Activated naive CD8-positive, alpha-beta T cell treated with anti-CD3 and anti-CD28 coated beads, Interleukin-2, amount 50 U/mL, for 16 hours (primary cell): Measurements from ENCODE around the gene ZNF513.
A peak's percentile ranks its signal among the peaks of the same experiment; 100 is the strongest.
"Not testable (repeated sequence)": the region's sequence is repeated elsewhere in the genome, so short reads cannot be mapped to it uniquely, and the experiment has no call there.

ENCODE experiments used
- DNase-seq: peaks from one replicate; pipeline ENCODE4 v3.0.0-alpha.2; 2020; ENCODE audit warnings: low read depth, low spot score

The ZNF513 gene

GRCh38 chr2:27380626-27381545 lies at the start of gene ZNF513:
Gene ZNF513, minus strand, starts transcription at chr2:27380734. Its CDS starts 208 bp downstream, at chr2:27380526.
- DNase-seq = peak; percentile 69

- no peak for DNase-seq
These were observed 48.5 kb upstream of the ZNF513 start for GRCh38 chr2:27428978-27429541.

DNA sequence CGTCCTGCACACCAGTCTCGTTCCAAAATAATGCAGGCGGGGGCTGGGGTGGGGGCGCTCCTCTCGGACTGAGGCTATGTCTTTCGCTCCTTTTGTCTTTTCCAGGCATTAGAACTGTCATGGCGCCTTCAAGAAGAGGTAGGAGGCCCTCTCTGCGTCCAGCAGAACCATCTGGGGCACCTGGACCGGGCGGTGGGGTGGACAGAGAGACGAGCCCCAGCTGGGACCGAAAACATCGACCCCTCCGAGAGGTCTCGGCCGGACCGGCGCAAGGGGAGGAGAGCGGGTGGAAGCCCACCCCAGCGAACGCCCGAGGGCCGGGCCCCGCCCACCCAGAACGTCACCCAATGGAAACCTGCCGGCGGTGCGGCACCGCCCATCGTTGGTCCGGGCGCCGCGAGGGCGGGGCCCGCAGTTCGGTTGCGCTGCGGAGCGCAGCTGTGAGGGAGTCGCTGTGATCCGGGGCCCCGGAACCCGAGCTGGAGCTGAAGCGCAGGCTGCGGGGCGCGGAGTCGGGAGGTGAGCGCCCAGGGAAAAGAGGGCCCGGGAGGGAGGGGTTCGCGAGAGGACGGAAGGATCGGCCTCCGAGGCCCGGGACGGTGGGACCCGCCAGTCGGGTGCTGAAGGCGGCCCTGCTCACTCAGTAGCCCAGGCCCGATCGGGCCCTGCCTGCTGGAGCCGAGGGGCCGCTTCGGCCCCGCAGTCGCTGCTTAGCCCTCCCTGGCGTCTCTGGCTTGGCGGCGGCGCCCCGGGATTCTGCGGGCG lies 47.9 kb upstream of the ZNF513 start, which contains the start of gene NRBP1:
Gene NRBP1 (plus strand): TSS at position 419 of the 765 bp plus-strand sequence. CDS start 4,643 bp downstream, outside the sequence.
- peak; percentile 85 for DNase-seq

DNA sequence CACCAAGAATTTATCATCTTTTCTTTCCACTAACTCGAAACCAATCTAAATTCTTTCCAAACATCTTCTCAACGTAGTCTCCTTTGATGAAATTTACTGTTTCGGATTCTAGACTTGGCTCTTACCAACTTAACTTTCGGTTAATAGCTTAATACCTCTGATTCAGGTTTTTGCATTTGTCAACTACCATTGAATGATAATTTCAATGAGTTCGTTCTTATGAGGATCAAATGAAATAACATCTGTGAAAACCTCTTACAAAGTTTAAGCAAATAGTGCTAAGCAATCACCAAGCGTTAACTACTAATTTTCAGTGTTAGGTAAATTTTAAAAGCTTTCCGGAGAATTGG lies 47.3 kb upstream of the ZNF513 start:
- DNase-seq = no peak

GRCh38 chr2:27425039-27425438 lies 44.5 kb upstream of the ZNF513 start:
- not testable (repeated sequence) for DNase-seq

DNA sequence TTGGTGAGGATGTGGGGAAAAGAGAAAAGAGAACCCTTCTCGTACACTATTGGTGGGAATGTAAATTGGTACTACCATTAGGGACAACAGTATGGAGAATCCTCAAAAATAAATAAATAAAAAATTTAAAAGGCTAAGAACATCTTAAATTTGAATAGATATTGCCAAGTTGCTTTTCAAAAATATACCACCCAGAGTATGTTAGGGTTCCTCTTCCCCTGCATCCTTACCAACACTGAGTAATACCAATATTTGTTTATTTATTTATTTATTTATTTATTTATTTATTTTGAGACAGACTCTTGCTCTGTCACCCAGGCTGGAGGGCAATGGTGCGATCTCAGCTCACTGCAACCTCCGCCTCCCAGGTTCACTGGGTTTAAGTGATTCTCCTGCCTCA lies 42.4 kb upstream of the ZNF513 start:
- DNase-seq = no peak

DNA sequence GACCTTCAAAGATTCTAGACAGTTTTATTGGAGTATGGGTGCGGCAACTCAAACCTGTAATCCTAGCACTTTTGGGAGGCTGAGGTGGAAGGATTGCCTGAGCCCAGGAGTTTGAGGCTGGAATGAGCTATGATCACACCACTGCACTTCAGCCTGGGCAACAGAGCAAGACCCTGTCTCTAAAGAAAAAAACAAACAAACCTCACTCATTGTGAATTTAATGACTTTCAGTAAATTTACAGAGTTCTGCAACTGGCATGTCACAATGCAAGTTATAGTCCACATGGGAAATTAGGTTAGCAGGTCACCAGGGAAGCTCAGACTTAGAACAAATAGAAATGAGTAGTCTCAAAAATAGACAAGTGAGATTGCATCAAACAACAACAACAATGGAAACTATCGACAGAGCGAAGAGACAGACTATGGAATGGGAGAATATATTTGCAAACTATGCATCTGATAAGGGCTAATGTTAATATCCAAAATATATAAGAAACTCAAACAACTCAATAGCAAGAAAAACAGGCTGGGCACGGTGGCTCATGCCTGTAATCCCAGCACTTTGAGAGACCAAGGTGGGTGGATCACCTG lies 41.2 kb upstream of the ZNF513 start:
- DNase-seq = no peak

GRCh38 chr2:27420996-27421395 lies 40.5 kb upstream of the ZNF513 start:
- no peak for DNase-seq

DNA sequence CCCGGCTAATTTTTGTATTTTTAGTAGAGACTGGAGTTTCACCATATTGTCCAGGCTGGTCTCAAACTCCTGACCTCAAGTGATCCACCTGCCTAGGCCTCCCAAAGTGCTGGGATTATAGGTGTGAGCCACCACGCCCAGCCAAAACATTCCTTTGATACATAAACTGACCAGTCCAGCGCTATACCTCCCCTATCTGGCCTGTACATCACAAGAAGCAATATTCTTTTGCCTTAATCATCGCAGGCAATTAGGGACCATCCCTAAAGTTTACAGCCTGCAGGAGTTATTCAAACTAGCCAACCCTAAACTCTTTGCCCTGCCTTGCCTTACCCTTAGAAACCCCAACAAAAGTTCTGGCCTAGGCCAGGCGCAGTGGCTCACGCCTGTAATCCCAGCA lies 35.6 kb upstream of the ZNF513 start:
- no peak for DNase-seq

DNA sequence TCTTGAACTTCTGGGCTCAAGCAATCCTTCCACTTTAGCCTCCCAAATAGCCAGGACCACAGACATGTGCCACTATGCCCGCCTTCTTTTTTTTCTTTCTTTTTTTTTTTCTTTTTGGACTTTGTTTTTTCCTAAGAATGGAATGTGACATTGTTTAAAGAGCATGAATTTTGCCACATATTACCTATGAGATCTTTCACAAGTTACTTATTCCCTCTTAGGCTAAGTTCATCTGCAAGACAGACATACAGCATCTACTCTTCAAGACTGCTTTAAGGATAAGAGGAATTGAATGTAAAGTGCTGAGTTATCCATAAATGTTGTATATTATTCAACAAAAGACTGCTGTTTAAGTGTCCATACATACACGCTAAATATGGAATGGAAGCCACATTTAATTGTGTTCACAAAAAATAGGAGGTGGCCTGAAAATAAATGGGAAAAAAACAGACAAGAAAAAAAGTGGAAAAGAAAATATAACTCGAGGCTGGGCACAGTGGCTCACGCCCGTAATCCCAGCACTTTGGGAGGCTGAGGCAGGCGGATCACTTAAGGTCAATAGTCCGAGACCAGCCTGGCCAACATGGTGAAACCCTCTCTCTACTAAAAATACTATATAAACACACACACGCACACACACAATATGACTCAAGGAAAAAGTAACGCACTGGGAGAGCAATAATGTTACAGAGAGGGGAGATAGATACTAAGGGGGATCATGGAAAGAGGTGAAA lies 32.1 kb upstream of the ZNF513 start:
- no peak for DNase-seq

DNA sequence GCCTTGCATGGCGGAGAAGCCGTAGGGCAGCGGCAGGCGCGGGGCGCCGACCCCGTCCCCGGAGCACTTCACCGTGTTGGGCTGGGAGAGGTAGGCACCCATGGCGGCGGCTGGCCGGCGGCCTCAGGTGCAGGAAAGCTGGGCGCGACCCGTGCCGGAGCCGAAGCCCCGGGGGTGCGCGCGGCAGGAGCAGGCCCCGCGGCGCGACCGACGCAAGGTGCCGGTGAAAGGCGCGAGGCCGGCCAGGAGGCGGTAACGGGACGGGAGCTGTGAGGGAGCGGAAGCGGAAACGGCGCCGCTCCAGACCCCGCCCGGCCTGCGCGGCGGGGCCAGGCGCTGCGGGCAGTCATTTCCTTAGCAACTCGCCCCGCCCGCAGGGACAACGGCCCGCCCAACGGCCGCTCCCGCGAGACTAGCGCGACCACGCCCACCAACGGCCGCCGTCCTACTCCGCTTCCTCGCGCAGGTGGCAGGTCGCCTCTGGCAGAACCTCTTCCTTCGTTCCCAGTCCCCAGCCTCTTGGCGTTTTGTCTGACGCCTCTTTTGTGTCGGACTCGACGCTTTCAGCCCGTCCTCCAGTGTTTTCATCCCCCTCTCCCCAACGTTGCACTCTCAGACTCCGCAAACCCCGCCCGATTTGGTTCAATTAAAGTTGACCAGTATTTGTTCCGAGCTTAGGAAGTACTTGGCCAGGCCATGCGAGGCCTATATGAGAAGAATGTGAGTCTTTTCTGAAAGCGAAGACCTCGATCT lies 29.0 kb upstream of the ZNF513 start, which contains the start of gene PPM1G:
Gene PPM1G (minus strand): TSS at position 271 of the 753 bp plus-strand sequence. CDS start 169 bp downstream, at position 102.
- peak; percentile 90 for DNase-seq

DNA sequence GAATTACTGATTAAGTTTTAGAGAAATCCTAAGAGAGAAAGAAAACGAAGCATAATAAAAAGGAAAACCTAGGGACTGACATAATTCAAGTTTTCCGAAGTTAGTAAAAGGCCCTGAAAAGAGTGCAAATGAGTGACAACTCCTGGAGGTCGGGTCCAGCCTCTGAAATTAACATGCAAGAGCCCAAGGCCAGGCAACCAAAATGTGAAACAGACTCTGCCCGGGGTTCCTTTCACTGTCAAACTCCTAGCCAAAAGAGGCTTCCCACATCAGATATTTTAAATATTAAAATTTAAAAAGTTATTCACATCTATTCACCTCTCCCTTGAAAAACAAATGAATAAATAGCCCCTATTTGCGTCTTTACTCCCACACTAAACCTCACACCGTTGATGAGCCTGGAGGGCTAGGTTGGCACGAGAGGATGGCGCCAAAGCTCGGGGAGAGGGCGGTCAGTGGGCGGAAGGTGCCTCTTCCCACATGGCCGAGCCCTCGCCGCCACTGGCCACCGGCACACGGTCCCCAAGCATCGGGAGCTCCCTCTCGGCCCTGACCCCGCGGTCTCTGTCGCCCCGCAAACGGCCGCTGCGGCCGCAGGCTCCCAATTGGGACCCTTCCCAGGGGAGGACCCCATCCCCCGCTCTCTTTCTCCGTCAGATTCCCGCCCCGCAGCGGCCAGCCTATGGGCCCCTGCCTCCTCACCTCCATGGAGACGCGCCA lies 28.2 kb upstream of the ZNF513 start:
- no peak for DNase-seq

DNA sequence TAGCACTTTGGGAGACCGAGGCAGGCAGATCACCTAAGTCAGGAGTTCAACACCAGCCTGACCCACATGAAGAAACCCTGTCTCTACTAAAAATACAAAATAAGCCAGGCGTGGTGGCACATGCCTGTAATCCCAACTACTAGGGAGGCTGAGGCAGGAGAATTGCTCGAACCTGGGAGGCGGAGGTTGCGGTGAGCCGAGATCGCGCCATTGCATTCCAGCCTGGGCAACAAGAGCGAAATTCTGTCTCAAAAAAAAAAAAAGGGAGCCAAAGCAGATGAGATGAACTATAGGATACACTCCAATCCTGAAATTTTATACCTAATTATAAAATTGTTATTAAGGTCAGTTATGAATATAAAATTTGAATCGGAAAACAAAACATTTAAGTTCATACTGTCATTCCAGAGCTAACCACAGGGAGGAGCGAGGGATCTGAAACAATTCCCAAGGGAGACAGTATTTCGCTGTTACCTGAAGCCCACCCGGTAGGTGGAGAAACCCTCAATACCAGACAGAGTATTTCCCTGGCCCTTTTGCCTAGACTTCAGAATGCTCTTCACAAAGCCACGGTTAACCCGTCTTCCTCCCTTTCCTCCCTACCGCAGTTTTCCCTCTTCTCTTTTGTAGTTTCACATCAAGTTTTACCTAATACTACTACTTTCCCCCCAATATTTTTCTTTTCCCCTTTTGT lies 27.4 kb upstream of the ZNF513 start:
- DNase-seq = no peak

DNA sequence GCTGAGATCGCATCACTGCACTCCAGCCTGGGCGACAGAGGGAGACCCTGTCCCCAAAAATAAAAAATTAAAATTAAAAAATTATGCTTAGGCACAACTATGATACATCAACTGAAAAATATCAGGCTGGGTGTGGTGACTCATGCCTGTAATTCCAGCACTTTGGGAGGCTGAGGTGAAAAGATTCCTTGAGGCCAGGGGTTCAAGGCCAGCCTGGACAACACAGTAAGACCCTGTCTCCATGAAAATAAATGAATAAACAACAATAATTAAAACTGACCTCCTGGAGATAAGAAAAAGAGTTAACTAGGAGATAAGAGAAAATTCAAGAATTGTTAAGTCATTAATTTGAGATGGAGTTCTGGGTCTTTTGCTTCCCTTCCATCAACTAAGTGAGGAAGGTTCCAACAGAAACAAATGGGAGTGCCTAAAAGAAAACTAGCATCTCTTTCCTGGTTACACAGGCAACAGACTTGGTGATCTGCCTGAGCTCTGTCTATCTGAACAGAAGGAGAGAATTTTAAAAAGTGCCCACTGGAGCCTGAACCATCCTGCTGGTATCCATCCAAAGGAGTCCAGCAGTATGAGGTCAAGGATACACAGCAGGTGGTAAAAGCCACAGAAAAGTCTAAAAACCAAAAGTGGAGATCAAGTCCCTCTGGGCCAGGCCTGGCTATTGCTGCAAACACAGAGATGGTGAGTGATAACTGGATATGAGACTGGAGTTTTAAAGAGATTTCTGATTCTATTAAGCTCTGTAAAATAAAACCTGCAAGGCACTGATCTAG lies 20.0 kb upstream of the ZNF513 start:
- no peak for DNase-seq

DNA sequence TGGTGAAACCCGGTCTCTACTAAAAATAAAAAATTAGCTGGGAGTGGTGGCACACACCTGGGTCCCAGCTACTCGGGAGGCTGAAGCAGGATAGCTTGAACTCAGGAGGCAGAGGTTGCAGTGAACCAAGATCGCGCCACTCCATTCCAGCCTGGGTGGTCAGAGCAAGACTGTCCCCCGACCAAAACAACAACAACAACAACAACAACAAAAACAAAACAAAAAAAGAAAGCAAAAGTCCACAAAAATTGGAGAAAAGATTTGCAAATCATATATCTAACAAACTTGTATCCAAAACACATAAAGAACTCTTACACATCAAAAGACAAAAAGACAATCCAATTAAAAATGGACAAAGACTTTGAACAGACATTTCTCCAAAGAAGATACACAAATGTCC lies 18.4 kb upstream of the ZNF513 start:
- DNase-seq = no peak

DNA sequence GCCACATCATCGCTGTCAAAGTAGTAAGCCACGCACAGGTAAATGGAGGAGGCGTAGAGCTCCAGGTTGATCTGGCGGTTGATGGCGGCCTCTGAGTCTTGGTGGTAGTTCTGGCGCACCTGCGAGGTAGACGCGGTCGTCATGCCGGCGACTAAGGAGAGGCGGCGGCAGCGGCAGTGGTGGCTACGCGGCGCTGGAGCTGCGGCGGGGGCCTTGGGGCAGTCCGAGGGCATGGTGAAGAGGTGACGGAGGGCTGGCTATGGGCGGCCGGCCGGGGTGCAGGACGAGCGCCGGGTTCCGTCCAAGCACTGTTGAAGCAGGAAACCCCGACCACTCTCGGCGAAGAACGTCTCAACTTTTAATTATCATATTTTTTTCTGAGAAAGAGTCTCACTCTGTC lies 12.7 kb upstream of the ZNF513 start:
- DNase-seq = no peak

DNA sequence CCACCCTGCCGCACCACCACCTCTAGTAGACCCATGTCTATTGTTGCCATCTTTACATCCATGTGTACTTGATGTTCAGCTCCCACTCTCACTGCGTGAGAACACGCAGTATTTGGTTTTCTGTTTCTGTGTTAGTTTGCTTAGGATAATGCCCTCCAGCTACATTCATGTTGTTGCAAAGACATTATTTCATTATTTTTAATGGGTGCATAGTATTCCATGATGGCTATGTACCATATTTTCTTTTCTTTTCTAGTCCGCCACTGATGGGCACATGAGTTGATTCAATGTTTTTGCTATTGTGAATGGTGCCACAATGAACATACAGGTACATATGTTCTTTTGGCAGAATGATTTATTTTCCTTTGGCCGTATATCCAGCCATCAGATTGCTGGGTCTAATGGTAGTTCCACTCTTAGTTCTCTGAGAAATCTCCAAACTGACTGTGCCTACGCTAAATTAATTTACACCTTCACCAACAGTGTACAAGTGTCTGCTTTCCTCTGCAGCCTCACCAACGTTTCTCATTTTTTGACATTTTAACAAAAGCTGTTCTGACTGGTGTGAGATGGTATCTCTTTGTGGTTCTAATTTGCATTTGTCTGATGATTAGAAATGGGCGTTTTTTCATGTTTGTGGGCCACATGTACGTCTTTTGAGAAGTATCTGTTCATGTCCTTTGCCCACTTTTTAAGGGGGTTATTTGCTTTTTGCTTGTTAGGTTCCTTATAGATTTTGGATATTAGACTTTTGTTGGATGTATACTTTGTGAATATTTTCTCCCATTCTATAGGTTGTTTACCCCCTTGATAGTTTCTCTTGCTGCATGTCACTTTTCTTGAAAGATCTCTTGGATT lies 10.5 kb upstream of the ZNF513 start:
- no peak for DNase-seq
